PC-9 (cell line): Measurements from ENCODE around the gene CCR9.

Source experiments
- CTCF ChIP-seq: fragments of 200-600 bp; sonication (generic); conservative IDR thresholded peaks from 2 replicates; pipeline ENCODE4 v1.6.1; 2017; ENCODE audit warnings: mixed run types, antibody characterized with exemption, mild to moderate bottlenecking, moderate library complexity
- EZH2 ChIP-seq: fragments of 200-600 bp; sonication (generic); IDR thresholded peaks from 2 replicates; pipeline ENCODE4 v1.8.0; 2017; ENCODE audit warnings: antibody characterized with exemption, low read depth

- TF ChIP-seq CTCF (no peak), EZH2 (no peak)
These were observed 63.8 kb downstream of the CCR9 start for GRCh38 chr3:45950131-45950530.
